ENCODE data around the gene GLCCI1. TPM values are rescaled to one million over a fixed set of nuclear protein-coding genes. Genes with fewer than 3 reads are reported as not detected.

GLCCI1 gene
- 10 to 100 TPM; 17.5 to 27.1 (median 20.7) TPM for total RNA-seq

GRCh38 chr7:7968544-7969305 lies at the start of gene GLCCI1:
Gene GLCCI1, plus strand, starts transcription at chr7:7968796. Its CDS starts 555 bp downstream, at chr7:7969351.
- peak within 1 kb of the TSS; percentile 94 for H3K4me3 ChIP-seq (ENCODE audit: low read depth, poor library complexity, severe bottlenecking)
- WGBS, 2 donors: 0 to 1% methylated on average over 12 to 47 of the region's 77 CpGs
- TF ChIP-seq CTCF (IDR thresholded peaks at IDR 0.05) (no peak), POLR2A (IDR thresholded peaks at IDR 0.05) (peak in 1 of 2 donors; percentile 51)
- intact Hi-C loops (cut with DNase I; ENCODE audit: low total_unique reads): no loop called here
- peak; percentile 97 to 99 for DNase-seq (ENCODE audit: low spot score in 2 of 2)

- WGBS, 2 donors: 66 to 67% methylated on average over 2 of the region's 2 CpGs
- DNase-seq (ENCODE audit: low spot score in 2 of 2): no peak
- TF ChIP-seq CTCF (IDR thresholded peaks at IDR 0.05): no peak
- TF ChIP-seq POLR2A (IDR thresholded peaks at IDR 0.05): no peak
- no peak overlapping the region for H3K4me3 ChIP-seq (ENCODE audit: low read depth, poor library complexity, severe bottlenecking)
- intact Hi-C loops (cut with DNase I; ENCODE audit: low total_unique reads): no loop called here
Measured at GRCh38 chr7:7919449-7919945, 49.1 kb upstream of the GLCCI1 start.

GRCh38 chr7:7920056-7920455 lies 48.5 kb upstream of the GLCCI1 start:
- no peak overlapping the region for H3K4me3 ChIP-seq (ENCODE audit: low read depth, poor library complexity, severe bottlenecking)
- DNase-seq (ENCODE audit: low spot score in 2 of 2): no peak
- intact Hi-C loops (cut with DNase I; ENCODE audit: low total_unique reads): no loop called here
- 50 to 70% methylated on average over 2 of the region's 2 CpGs for WGBS, 2 donors
- TF ChIP-seq POLR2A (IDR thresholded peaks at IDR 0.05) (no peak), CTCF (IDR thresholded peaks at IDR 0.05) (no peak)

GRCh38 chr7:7920481-7920880 lies 48.1 kb upstream of the GLCCI1 start:
- DNase-seq (ENCODE audit: low spot score in 2 of 2): no peak
- no peak for TF ChIP-seq POLR2A (IDR thresholded peaks at IDR 0.05)
- no peak for TF ChIP-seq CTCF (IDR thresholded peaks at IDR 0.05)
- H3K4me3 ChIP-seq (ENCODE audit: low read depth, poor library complexity, severe bottlenecking): no peak overlapping the region
- WGBS, 2 donors: 42 to 53% methylated on average over 3 of the region's 3 CpGs
- intact Hi-C loops (cut with DNase I; ENCODE audit: low total_unique reads): no loop called here

GRCh38 chr7:7921830-7922229 lies 46.8 kb upstream of the GLCCI1 start:
- no peak for DNase-seq (ENCODE audit: low spot score in 2 of 2)
- TF ChIP-seq POLR2A (IDR thresholded peaks at IDR 0.05): no peak
- no peak for TF ChIP-seq CTCF (IDR thresholded peaks at IDR 0.05)
- intact Hi-C loops (cut with DNase I; ENCODE audit: low total_unique reads): no loop called here
- H3K4me3 ChIP-seq (ENCODE audit: low read depth, poor library complexity, severe bottlenecking): no peak overlapping the region

Measured in lower leg skin (tissue), 4 donors.